ENCODE data around the gene CDH2.

The CDH2 gene

DNA sequence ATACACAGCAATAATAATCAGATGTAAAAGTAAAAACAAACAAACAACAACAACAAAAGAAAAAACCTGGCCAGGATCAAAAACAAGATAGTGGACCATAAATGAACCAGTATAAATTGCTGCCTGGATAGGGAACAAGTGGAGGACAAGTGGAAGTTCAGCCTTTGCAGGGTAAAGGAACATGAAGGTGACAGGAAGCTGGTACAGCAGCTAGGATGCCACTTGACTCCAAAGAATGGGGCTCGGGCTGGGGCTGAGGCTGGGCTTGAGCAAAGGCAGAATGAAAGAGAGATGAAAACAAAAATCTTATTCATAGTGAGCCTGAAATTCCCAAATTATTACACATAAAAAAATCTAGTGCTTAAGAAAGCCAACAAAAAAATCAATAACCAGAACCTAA is 146.5 kb downstream of the CDH2 start:
- Histone ChIP-seq H3K4me1 (ENCODE audit: control insufficient read depth in 1 of 2, insufficient read depth in 1 of 2, low read depth in 1 of 2, low read length in 1 of 2) (no peaks in the 10 kb centered on the region), H3K36me3 (no peaks in the 10 kb centered on the region), H3K4me3 (ENCODE audit: low read depth in 1 of 2, low read length in 1 of 2) (no peak overlapping the region), H3K9me3 (no peaks in the 10 kb centered on the region), H3K27me3 (no peaks in the 10 kb centered on the region), H3K27ac (no peak overlapping the region)
- no peak for TF ChIP-seq CTCF (IDR thresholded peaks at IDR 0.05)

DNA sequence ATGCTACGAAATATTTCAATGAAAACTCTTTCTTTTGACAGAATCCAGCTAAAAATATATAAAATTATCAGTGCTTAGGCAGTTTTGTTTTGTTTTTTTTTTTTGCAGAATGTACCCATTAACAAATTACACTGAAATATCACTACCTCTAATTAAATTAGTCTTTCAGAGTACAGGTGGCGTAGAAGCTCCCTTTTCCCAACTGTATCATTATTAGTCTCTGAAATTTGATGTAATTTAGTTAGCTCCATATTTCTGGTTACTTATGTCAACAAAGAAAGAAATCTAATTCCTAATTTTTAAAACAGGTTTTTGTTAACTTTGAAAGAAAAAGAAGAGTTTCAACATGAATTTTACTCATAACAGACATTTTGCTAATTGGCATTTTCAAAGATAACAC is 149.2 kb downstream of the CDH2 start:
- H3K36me3 ChIP-seq = no peaks in the 10 kb centered on the region
- no peaks in the 10 kb centered on the region for H3K4me1 ChIP-seq (ENCODE audit: control insufficient read depth in 1 of 2, insufficient read depth in 1 of 2, low read depth in 1 of 2, low read length in 1 of 2)
- no peak overlapping the region for H3K27ac ChIP-seq
- H3K4me3 ChIP-seq (ENCODE audit: low read depth in 1 of 2, low read length in 1 of 2) = no peak overlapping the region
- H3K27me3 ChIP-seq = no peaks in the 10 kb centered on the region
- H3K9me3 ChIP-seq = no peaks in the 10 kb centered on the region
- no peak for TF ChIP-seq CTCF (IDR thresholded peaks at IDR 0.05)

GRCh38 chr18:28019425-28020108 is 157.4 kb downstream of the CDH2 start:
- Histone ChIP-seq H3K27ac (no peak overlapping the region), H3K4me3 (ENCODE audit: low read depth in 1 of 2, low read length in 1 of 2) (no peak overlapping the region), H3K27me3 (no peaks in the 10 kb centered on the region), H3K36me3 (no peaks in the 10 kb centered on the region), H3K4me1 (ENCODE audit: control insufficient read depth in 1 of 2, insufficient read depth in 1 of 2, low read depth in 1 of 2, low read length in 1 of 2) (no peaks in the 10 kb centered on the region), H3K9me3 (no peaks in the 10 kb centered on the region)
- no peak for TF ChIP-seq CTCF (IDR thresholded peaks at IDR 0.05)

DNA sequence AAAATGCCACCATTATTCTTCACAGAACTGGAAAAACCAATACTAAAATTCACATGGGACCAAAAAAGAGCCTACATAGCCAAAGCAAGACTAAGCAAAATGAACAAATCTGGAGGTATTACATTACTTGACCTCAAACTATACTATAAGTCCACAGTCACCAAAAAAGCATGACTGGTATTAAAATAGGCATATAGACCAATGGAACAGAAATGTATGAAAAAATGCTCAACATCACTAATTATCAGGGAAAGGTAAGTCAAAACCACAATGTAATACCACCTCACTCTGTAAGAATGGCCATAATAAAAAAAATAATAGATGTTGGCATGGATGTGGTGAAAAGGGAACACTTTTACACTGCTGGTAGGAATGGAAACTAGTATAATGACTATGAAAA is 158.6 kb downstream of the CDH2 start:
- Histone ChIP-seq H3K27me3 (no peaks in the 10 kb centered on the region), H3K4me3 (ENCODE audit: low read depth in 1 of 2, low read length in 1 of 2) (no peak overlapping the region), H3K27ac (no peak overlapping the region), H3K4me1 (ENCODE audit: control insufficient read depth in 1 of 2, insufficient read depth in 1 of 2, low read depth in 1 of 2, low read length in 1 of 2) (no peaks in the 10 kb centered on the region), H3K9me3 (no peaks in the 10 kb centered on the region), H3K36me3 (no peaks in the 10 kb centered on the region)
- no peak for TF ChIP-seq CTCF (IDR thresholded peaks at IDR 0.05)

GRCh38 chr18:28015671-28016070 is 161.3 kb downstream of the CDH2 start:
- H3K36me3 ChIP-seq = no peaks in the 10 kb centered on the region
- H3K27ac ChIP-seq = no peak overlapping the region
- H3K4me3 ChIP-seq (ENCODE audit: low read depth in 1 of 2, low read length in 1 of 2) = no peak overlapping the region
- no peaks in the 10 kb centered on the region for H3K27me3 ChIP-seq
- H3K4me1 ChIP-seq (ENCODE audit: control insufficient read depth in 1 of 2, insufficient read depth in 1 of 2, low read depth in 1 of 2, low read length in 1 of 2) = no peaks in the 10 kb centered on the region
- no peak for TF ChIP-seq CTCF (IDR thresholded peaks at IDR 0.05)
- no peaks in the 10 kb centered on the region for H3K9me3 ChIP-seq

All from neutrophil (primary cell).